Fibroblast of lung (primary cell): ENCODE data around the gene CPNE8.

Source experiments
- CTCF ChIP-seq, 2 donors: IDR thresholded peaks in 1 of 2; conservative IDR thresholded peaks in 1 of 2; 1 replicate in 1 of 2; 2 replicates in 1 of 2; pipeline ENCODE4 v1.5.1; 2011 to 2012; ENCODE audit warnings: low read length in 2 of 2, control low read depth in 1 of 2, inconsistent platforms in 1 of 2, low read depth in 1 of 2, mild to moderate bottlenecking in 1 of 2
- EZH2 ChIP-seq: IDR thresholded peaks from 2 replicates; pipeline ENCODE4 v1.5.1; 2012; ENCODE audit warnings: low read length, control low read depth, mild to moderate bottlenecking; ENCODE audit errors: missing control alignments

GRCh38 chr12:38847247-38847646 is 58.1 kb downstream of the CPNE8 start:
- TF ChIP-seq CTCF (conservative IDR thresholded peaks at IDR 0.05 in 1 of 2, IDR thresholded peaks at IDR 0.05 in 1 of 2; ENCODE audit: low read depth in 1 of 2, low read length in 2 of 2) (no peak), EZH2 (no peak)
